HEK293 (cell line): Measurements from ENCODE around the gene DES.
A peak's percentile ranks its signal among the peaks of the same experiment; 100 is the strongest.

Experiments used
- CTCF ChIA-PET: fragments of 350-600 bp; formaldehyde crosslinking; extraction: SDS; loops from one replicate; lab custom pipeline; 2021; ENCODE audit warnings: antibody characterized with exemption; lab: Yijun Ruan, JAX
- POLR2A ChIA-PET: fragments of 300-600 bp; formaldehyde crosslinking; extraction: SDS; loops from one replicate; lab custom pipeline; 2020; ENCODE audit warnings: antibody characterized with exemption, inconsistent platforms; lab: Yijun Ruan, JAX
- H3K27ac ChIP-seq: fragments of 200-500 bp; sonication (Bioruptor generic); 2 replicates; pipeline ENCODE4 v1.5.1; 2014; ENCODE audit warnings: low read depth, low read length, control low read depth, inconsistent platforms; ENCODE audit errors: extremely low read depth
- H3K36me3 ChIP-seq, 2 experiments: fragments of 200-500 bp in 1 of 2; sonication (Bioruptor generic) in 1 of 2; 1 replicate in 1 of 2; 2 replicates in 1 of 2; pipeline ENCODE4 v1.5.1; 2014 to 2017; ENCODE audit warnings: inconsistent platforms in 2 of 2, low read length in 2 of 2; ENCODE audit not compliant: control insufficient read depth in 2 of 2, insufficient read depth in 1 of 2
- H3K4me1 ChIP-seq: fragments of 200-500 bp; sonication (Bioruptor generic); 2 replicates; pipeline ENCODE4 v1.5.1; 2014; ENCODE audit warnings: mild to moderate bottlenecking, low read length, inconsistent platforms; ENCODE audit not compliant: control insufficient read depth, insufficient read depth
- H3K4me3 ChIP-seq: 2 replicates; pipeline ENCODE4 v1.5.1; 2011; ENCODE audit warnings: low read depth, mild to moderate bottlenecking, control low read depth, low read length, moderate library complexity
- H3K9me3 ChIP-seq: fragments of 200-500 bp; sonication (Bioruptor generic); 2 replicates; pipeline ENCODE4 v1.5.1; 2014; ENCODE audit warnings: low read depth, low read length, inconsistent platforms; ENCODE audit not compliant: control insufficient read depth, insufficient read depth
- FEZF1 ChIP-seq: fragments of 450-650 bp; formaldehyde crosslinking; IDR thresholded peaks from 2 replicates; pipeline ENCODE4 v1.5.1; 2016; ENCODE audit warnings: missing biosample characterization, missing genetic modification characterization
- GLI4 ChIP-seq: fragments of 450-650 bp; formaldehyde crosslinking; IDR thresholded peaks from 2 replicates; pipeline ENCODE4 v1.5.1; 2016; ENCODE audit warnings: missing biosample characterization, missing genetic modification characterization
- KLF1 ChIP-seq: fragments of 450-650 bp; formaldehyde crosslinking; IDR thresholded peaks from 2 replicates; pipeline ENCODE4 v1.5.1; 2016; ENCODE audit warnings: missing biosample characterization, missing genetic modification characterization
- ZBTB11 ChIP-seq: fragments of 450-650 bp; formaldehyde crosslinking; conservative IDR thresholded peaks from 2 replicates; pipeline ENCODE4 v1.5.1; 2016; ENCODE audit warnings: low read depth, missing biosample characterization, missing genetic modification characterization
- ZBTB7A ChIP-seq: fragments of 450-650 bp; formaldehyde crosslinking; IDR thresholded peaks from 2 replicates; pipeline ENCODE4 v1.5.1; 2016; ENCODE audit warnings: low read depth, missing biosample characterization, missing genetic modification characterization
- ZNF354C ChIP-seq: fragments of 450-650 bp; formaldehyde crosslinking; IDR thresholded peaks from 2 replicates; pipeline ENCODE4 v1.5.1; 2016; ENCODE audit warnings: missing biosample characterization, missing genetic modification characterization, low read depth, borderline replicate concordance
- ZNF423 ChIP-seq: fragments of 450-650 bp; formaldehyde crosslinking; IDR thresholded peaks from 2 replicates; pipeline ENCODE4 v1.5.1; 2016; ENCODE audit warnings: missing biosample characterization, missing genetic modification characterization
- ZNF692 ChIP-seq: fragments of 450-650 bp; formaldehyde crosslinking; IDR thresholded peaks from 2 replicates; pipeline ENCODE4 v1.5.1; 2016; ENCODE audit warnings: missing biosample characterization, missing genetic modification characterization
- ZNF785 ChIP-seq: fragments of 450-650 bp; formaldehyde crosslinking; IDR thresholded peaks from 2 replicates; pipeline ENCODE4 v1.5.1; 2016; ENCODE audit warnings: missing biosample characterization, missing genetic modification characterization
- ZXDB ChIP-seq: fragments of 450-650 bp; formaldehyde crosslinking; IDR thresholded peaks from 2 replicates; pipeline ENCODE4 v1.5.1; 2016; ENCODE audit warnings: missing biosample characterization, missing genetic modification characterization
- TF ChIP-seq, protein P1 (sequence below): fragments of 450-650 bp; formaldehyde crosslinking; IDR thresholded peaks from 2 replicates; pipeline ENCODE4 v1.5.1; 2016; ENCODE audit warnings: missing biosample characterization, missing genetic modification characterization

Gene DES

GRCh38 chr2:219446689-219447088 is 28.5 kb downstream of the DES start:
- ChIA-PET CTCF (interaction anchor here (0.6 to 1.1 kb wide), 6 partner anchors 12 to 190 kb away, joined by 3 to 7 read pairs (median 4); no protein-coding TSS in a partner anchor), POLR2A (interaction anchor here (0.6 to 1.4 kb wide), 2 partner anchors 52 to 94 kb away, joined by 8 read pairs; partner anchors contain the start of gene GMPPA)
- Histone ChIP-seq H3K9me3 (no peaks in the 10 kb centered on the region), H3K36me3 (peaks cover 0 to 38% of the 10 kb centered on the region in 2 experiments; a peak in 1 of 3 replicates), H3K27ac (no peak overlapping the region), H3K4me3 (no peak overlapping the region), H3K4me1 (no peaks in the 10 kb centered on the region)
- no peak for TF ChIP-seq ZNF785 (tag by site-specific recombination)
- no peak for TF ChIP-seq ZNF354C (tag by site-specific recombination)

GRCh38 chr2:219447242-219448098 is 29.3 kb downstream of the DES start:
- CTCF ChIA-PET, result interaction anchor here (0.6 to 1.1 kb wide), 6 partner anchors 11 to 191 kb away, joined by 3 to 7 read pairs (median 4); no protein-coding TSS in a partner anchor

GRCh38 chr2:219448099-219448775 is 30.1 kb downstream of the DES start:
- ChIA-PET POLR2A (no interaction called here), CTCF (no interaction called here)
- no peak overlapping the region for H3K4me3 ChIP-seq
- no peaks in the 10 kb centered on the region; the same call in 1 of the 2 replicates for H3K4me1 ChIP-seq
- peaks cover 0 to 43% of the 10 kb centered on the region in 2 experiments; a peak in 1 of 3 replicates for H3K36me3 ChIP-seq
- TF ChIP-seq ZBTB7A (tag by site-specific recombination) (no peak), GLI4 (tag by site-specific recombination) (no peak), ZNF423 (tag by site-specific recombination) (no peak), ZBTB11 (no peak), ZXDB (no peak), FEZF1 (tag by site-specific recombination) (no peak)
- TF ChIP-seq, all 188 proteins: peak for 0
- Histone ChIP-seq H3K27ac (no peak overlapping the region), H3K9me3 (no peaks in the 10 kb centered on the region)

More at GRCh38 chr2:219447242-219448098, 29.3 kb downstream of the DES start:
- Histone ChIP-seq H3K9me3 (no peaks in the 10 kb centered on the region), H3K36me3 (peaks cover 0 to 41% of the 10 kb centered on the region in 2 experiments; a peak in 1 of 3 replicates), H3K4me1 (no peaks in the 10 kb centered on the region; the same call in 1 of the 2 replicates), H3K27ac (no peak overlapping the region), H3K4me3 (no peak overlapping the region)
- TF ChIP-seq ZNF692 (tag by site-specific recombination), result no peak
- TF ChIP-seq KLF1, result peak; percentile 72
- TF ChIP-seq, protein P1, sequence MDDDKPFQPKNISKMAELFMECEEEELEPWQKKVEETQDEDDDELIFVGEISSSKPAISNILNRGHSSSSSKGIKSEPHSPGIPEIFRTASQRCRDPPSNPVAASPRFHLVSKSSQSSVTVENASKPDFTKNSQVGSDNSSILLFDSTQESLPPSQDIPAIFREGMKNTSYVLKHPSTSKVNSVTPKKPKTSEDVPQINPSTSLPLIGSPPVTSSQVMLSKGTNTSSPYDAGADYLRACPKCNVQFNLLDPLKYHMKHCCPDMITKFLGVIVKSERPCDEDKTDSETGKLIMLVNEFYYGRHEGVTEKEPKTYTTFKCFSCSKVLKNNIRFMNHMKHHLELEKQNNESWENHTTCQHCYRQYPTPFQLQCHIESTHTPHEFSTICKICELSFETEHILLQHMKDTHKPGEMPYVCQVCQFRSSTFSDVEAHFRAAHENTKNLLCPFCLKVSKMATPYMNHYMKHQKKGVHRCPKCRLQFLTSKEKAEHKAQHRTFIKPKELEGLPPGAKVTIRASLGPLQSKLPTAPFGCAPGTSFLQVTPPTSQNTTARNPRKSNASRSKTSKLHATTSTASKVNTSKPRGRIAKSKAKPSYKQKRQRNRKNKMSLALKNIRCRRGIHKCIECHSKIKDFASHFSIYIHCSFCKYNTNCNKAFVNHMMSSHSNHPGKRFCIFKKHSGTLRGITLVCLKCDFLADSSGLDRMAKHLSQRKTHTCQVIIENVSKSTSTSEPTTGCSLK (tag by site-specific recombination), result no peak
- POLR2A ChIA-PET, result interaction anchor here (0.6 to 1.4 kb wide), 2 partner anchors 51 to 94 kb away, joined by 8 read pairs; partner anchors contain the start of gene GMPPA
